Endodermal cell (in vitro differentiated cells): ENCODE results near the gene DMPK. TPM values are rescaled to one million over a fixed set of nuclear protein-coding genes. Genes with fewer than 3 reads are reported as not detected.
"Not testable (repeated sequence)": the region's sequence is repeated elsewhere in the genome, so short reads cannot be mapped to it uniquely, and the experiment has no call there.

ENCODE experiments used
- DNase-seq: peaks from one replicate; pipeline ENCODE4 v3.0.0-alpha.2; 2017
- H3K27ac ChIP-seq: 2 replicates; pipeline ENCODE4 v1.5.1; 2013; ENCODE audit warnings: mild to moderate bottlenecking, low read depth, low read length, moderate library complexity
- H3K27me3 ChIP-seq: 2 replicates; pipeline ENCODE4 v1.6.1; 2013; ENCODE audit warnings: mild to moderate bottlenecking, low read length, moderate library complexity; ENCODE audit not compliant: insufficient read depth, control insufficient read depth, poor library complexity, severe bottlenecking
- H3K36me3 ChIP-seq: 2 replicates; pipeline ENCODE4 v1.7.0; 2013; ENCODE audit warnings: mild to moderate bottlenecking, low read length, moderate library complexity; ENCODE audit not compliant: control insufficient read depth, insufficient read depth
- H3K4me1 ChIP-seq: one replicate; pipeline ENCODE4 v1.7.0; 2013; ENCODE audit warnings: low read length; ENCODE audit not compliant: control insufficient read depth, insufficient read depth
- H3K4me3 ChIP-seq: 2 replicates; pipeline ENCODE4 v1.5.1; 2013; ENCODE audit warnings: mild to moderate bottlenecking, low read length, moderate library complexity
- H3K9ac ChIP-seq: 2 replicates; pipeline ENCODE4 v1.6.1; 2013; ENCODE audit warnings: mild to moderate bottlenecking, low read length, moderate library complexity; ENCODE audit not compliant: poor library complexity, severe bottlenecking; ENCODE audit errors: extremely low read depth
- H3K9me3 ChIP-seq: 2 replicates; pipeline ENCODE4 v1.6.1; 2013; ENCODE audit warnings: mild to moderate bottlenecking, low read length, moderate library complexity; ENCODE audit not compliant: control insufficient read depth
- H3K27ac Mint-ChIP-seq: 2 replicates; pipeline ENCODE4 v1.8.0; 2020; ENCODE audit warnings: mixed read lengths
- H3K27me3 Mint-ChIP-seq: 2 replicates; pipeline ENCODE4 v1.8.0; 2021; ENCODE audit warnings: mild to moderate bottlenecking, mixed read lengths; ENCODE audit not compliant: insufficient read depth
- H3K36me3 Mint-ChIP-seq: 2 replicates; pipeline ENCODE4 v1.8.0; 2020; ENCODE audit warnings: low read depth, mixed read lengths
- H3K4me1 Mint-ChIP-seq: 2 replicates; pipeline ENCODE4 v1.8.0; 2020; ENCODE audit warnings: mixed read lengths
- H3K4me3 Mint-ChIP-seq: 2 replicates; pipeline ENCODE4 v1.8.0; 2020; ENCODE audit warnings: mild to moderate bottlenecking, moderate library complexity, mixed read lengths
- H3K9me3 Mint-ChIP-seq: 2 replicates; pipeline ENCODE4 v1.8.0; 2020; ENCODE audit warnings: mild to moderate bottlenecking, mixed read lengths
- WGBS, 2 experiments: methylation state at CpG; one replicate each; pipeline versions ENCODE4 v1.1.5 to v1.1.7; 2013; ENCODE audit warnings: missing lambda C conversion rate in 2 of 2, mixed read lengths in 1 of 2; ENCODE audit not compliant: insufficient coverage in 1 of 2, insufficient read length in 1 of 2; 5-methylcytosine and 5-hydroxymethylcytosine counted together
- total RNA-seq, 2 donors: library from RNA; stranded (reverse); fragmentation: NEBNext Ultra II Directional in 1 of 2; extraction: Animal tissue kit (Norgen Biotek cat#: 25700) in 1 of 2; gene quantifications; 2 replicates in 1 of 2; 3 replicates in 1 of 2; pipeline ENCODE4 v1.2.1, GENCODE V29; 2021
- TF ChIP-seq, protein P1 (sequence below): fragments of 200-600 bp; sonication (generic); conservative IDR thresholded peaks from 2 replicates; pipeline ENCODE4 v1.5.0; 2021; ENCODE audit warnings: antibody characterized with exemption, mild to moderate bottlenecking

DMPK gene
- total RNA-seq, 2 donors from 2014 or later = 58.8 to 75.9 TPM

DNA sequence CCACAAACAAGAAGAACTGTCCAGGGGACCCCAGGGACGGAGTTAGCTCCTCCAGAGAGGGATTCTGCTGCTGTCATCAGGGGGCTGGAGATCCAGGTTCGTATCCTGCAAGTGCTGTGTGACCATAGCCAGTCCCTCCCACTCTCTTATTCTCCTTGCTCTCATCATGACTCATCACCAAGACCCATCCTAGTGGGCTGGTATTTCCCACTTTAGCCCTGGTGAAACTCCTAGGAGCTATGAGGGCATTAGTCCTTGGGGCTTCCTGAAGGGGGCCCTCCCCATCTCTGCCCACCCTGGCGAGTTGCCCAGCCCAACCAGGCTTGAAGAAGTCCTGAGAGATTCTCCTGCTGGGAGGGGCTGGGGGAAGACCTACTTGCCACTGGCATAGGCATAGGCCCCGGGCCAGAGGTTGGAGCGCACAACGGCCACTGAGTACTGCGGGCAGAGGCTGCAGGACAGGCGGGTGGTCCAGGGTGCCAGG lies 17.8 kb upstream of the DMPK start:
- TF ChIP-seq, protein P1, sequence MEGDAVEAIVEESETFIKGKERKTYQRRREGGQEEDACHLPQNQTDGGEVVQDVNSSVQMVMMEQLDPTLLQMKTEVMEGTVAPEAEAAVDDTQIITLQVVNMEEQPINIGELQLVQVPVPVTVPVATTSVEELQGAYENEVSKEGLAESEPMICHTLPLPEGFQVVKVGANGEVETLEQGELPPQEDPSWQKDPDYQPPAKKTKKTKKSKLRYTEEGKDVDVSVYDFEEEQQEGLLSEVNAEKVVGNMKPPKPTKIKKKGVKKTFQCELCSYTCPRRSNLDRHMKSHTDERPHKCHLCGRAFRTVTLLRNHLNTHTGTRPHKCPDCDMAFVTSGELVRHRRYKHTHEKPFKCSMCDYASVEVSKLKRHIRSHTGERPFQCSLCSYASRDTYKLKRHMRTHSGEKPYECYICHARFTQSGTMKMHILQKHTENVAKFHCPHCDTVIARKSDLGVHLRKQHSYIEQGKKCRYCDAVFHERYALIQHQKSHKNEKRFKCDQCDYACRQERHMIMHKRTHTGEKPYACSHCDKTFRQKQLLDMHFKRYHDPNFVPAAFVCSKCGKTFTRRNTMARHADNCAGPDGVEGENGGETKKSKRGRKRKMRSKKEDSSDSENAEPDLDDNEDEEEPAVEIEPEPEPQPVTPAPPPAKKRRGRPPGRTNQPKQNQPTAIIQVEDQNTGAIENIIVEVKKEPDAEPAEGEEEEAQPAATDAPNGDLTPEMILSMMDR = no peak
- Mint-ChIP-seq H3K9me3 (no peaks in the 10 kb centered on the region), H3K4me3 (no peak overlapping the region), H3K27ac (no peak overlapping the region), H3K27me3 (peaks cover 20% of the 10 kb centered on the region), H3K4me1 (peaks cover 2% of the 10 kb centered on the region), H3K36me3 (no peaks in the 10 kb centered on the region)
- Histone ChIP-seq H3K4me1 (no peaks in the 10 kb centered on the region), H3K9me3 (no peaks in the 10 kb centered on the region), H3K4me3 (no peak overlapping the region), H3K9ac (no peak overlapping the region), H3K27ac (no peak overlapping the region), H3K27me3 (no peaks in the 10 kb centered on the region), H3K36me3 (no peaks in the 10 kb centered on the region)
- 87 to 89% methylated on average over 2 to 8 of the region's 8 CpGs for WGBS, 2 experiments
- peak; percentile 54 for DNase-seq

GRCh38 chr19:45799541-45799940 lies 17.3 kb upstream of the DMPK start:
- not testable (repeated sequence) for H3K36me3 Mint-ChIP-seq, H3K4me1 ChIP-seq, H3K27me3 ChIP-seq, H3K4me3 ChIP-seq, H3K27ac ChIP-seq, H3K9ac ChIP-seq, H3K4me1 Mint-ChIP-seq, H3K4me3 Mint-ChIP-seq, DNase-seq, H3K9me3 ChIP-seq, H3K9me3 Mint-ChIP-seq, H3K36me3 ChIP-seq
- Mint-ChIP-seq H3K27me3 (peaks cover 19% of the 10 kb centered on the region), H3K27ac (peak overlapping the region; percentile 17)
- WGBS, 2 experiments = 90 to 96% methylated on average over 2 to 5 of the region's 5 CpGs

DNA sequence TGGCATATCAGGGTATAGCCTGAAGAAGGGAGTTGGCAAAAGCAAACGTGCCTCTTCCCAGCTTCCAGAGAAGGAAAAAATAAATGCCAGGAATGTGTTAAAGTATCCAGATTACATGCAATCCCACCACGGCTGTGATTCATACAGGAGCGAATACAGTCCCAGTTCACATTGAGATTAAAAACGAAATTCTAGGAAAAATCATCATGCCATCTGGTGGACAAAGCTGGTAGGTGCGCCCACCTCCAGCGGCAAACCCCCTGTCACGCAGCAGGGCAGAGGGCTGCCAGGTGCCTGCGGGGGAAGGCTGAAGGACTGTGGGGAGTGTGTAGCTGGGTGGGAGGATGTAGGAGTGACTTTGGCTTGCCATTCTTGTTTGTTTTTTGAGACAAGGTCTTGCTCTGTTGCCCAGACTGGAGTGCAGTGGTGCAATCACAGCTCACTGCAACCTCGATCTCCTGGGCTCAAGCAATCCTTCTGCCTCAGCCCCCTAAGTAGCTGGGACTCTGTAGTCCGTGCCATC lies 16.8 kb upstream of the DMPK start:
- Histone ChIP-seq H3K27ac (no peak overlapping the region), H3K27me3 (no peaks in the 10 kb centered on the region), H3K9me3 (no peaks in the 10 kb centered on the region), H3K9ac (no peak overlapping the region), H3K36me3 (no peaks in the 10 kb centered on the region), H3K4me3 (no peak overlapping the region), H3K4me1 (no peaks in the 10 kb centered on the region)
- DNase-seq = peak; percentile 89
- H3K27me3 Mint-ChIP-seq = peaks cover 14% of the 10 kb centered on the region
- TF ChIP-seq, protein P1 = peak; percentile 88
- H3K9me3 Mint-ChIP-seq = no peaks in the 10 kb centered on the region
- no peaks in the 10 kb centered on the region for H3K36me3 Mint-ChIP-seq
- no peak overlapping the region for H3K4me3 Mint-ChIP-seq
- H3K4me1 Mint-ChIP-seq = peaks cover 2% of the 10 kb centered on the region
- WGBS, 2 experiments = 29 to 37% methylated on average over 5 to 10 of the region's 10 CpGs
- no peak overlapping the region for H3K27ac Mint-ChIP-seq

- Histone ChIP-seq H3K4me3 (no peak overlapping the region), H3K27me3 (no peaks in the 10 kb centered on the region), H3K27ac (no peak overlapping the region), H3K4me1 (no peaks in the 10 kb centered on the region), H3K9me3 (no peaks in the 10 kb centered on the region), H3K9ac (no peak overlapping the region), H3K36me3 (peaks cover 8% of the 10 kb centered on the region)
- Mint-ChIP-seq H3K9me3 (no peaks in the 10 kb centered on the region), H3K27ac (no peak overlapping the region), H3K4me1 (peaks cover 23% of the 10 kb centered on the region), H3K27me3 (peaks cover 8% of the 10 kb centered on the region), H3K4me3 (no peak overlapping the region), H3K36me3 (peaks cover 8% of the 10 kb centered on the region)
- TF ChIP-seq, protein P1 = no peak
- no peak for DNase-seq
- WGBS, 2 experiments = 89 to 92% methylated on average over 2 of the region's 2 CpGs
Observed at GRCh38 chr19:45794627-45795026, 12.3 kb upstream of the DMPK start.
